ENCODE data around the gene FAM89A. TPM values are rescaled to one million over a fixed set of nuclear protein-coding genes. Genes with fewer than 3 reads are reported as not detected.
A peak's percentile ranks its signal among the peaks of the same experiment; 100 is the strongest.

FAM89A gene
- total and polyA plus RNA-seq, 9 of the 15 experiments (the other 6 are each of a cell fraction or from before 2014, with no cell fraction given): 8.7 to 66.2 (median 43.3) TPM

DNA sequence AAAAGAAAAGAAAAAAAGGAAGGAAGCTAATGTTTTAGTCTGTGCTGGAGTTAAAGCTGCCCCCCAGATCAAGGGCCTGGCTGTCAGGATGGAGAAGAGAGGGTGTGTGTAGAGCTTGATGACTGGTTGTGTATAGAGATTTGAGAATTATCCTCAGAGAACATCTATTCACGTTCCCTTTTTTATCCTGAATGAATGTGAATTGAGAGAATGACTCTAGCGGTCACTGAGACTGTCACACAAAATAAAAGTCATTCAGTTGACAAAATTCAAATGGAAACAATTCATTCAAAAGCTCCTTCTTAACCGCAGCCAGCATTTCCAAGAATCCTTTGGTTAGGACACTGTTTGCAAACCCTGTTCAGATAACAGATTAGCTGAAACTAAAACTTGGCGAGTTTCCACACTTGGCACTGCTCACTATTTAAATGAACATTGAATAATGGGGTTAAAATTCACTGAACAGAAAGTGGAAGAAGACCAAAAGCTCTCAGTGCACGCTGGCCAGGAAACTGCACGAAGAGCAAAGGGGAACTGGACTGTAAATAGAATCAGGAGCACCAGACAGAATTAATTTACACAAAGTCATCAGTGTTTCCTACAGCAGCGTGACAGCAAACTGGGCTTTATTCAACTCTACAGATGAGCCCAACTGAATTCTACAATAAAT, 13.6 kb upstream of the FAM89A start (continued):
- TF ChIP-seq FOXM1 (IDR thresholded peaks at IDR 0.05; ENCODE audit: low read depth) (peak; percentile 99), FOXM1 (CRISPR knock-in tag; IDR thresholded peaks at IDR 0.05; ENCODE audit: low read depth) (no peak), NCOR1 (IDR thresholded peaks at IDR 0.05) (peak; percentile 60), SOX6 (IDR thresholded peaks at IDR 0.05) (peak; percentile 96), LCOR (CRISPR knock-in tag; IDR thresholded peaks at IDR 0.05) (peak; percentile 62; the same call in 1 of the 2 replicates), ZNF41 (CRISPR knock-in tag; conservative IDR thresholded peaks at IDR 0.05) (no peak), ATF7 (IDR thresholded peaks at IDR 0.05) (peak; percentile 60; the same call in 1 of the 2 replicates), NBN (IDR thresholded peaks at IDR 0.05; ENCODE audit: low read depth) (peak; percentile 83; the same call in 1 of the 2 replicates), HMGXB4 (CRISPR knock-in tag; IDR thresholded peaks at IDR 0.05) (0 out of 2 replicates have a peak, but pooled peaks have one; percentile 24), MAFG (tag; conservative IDR thresholded peaks at IDR 0.05) (peak; percentile 65), NFXL1 (CRISPR knock-in tag; IDR thresholded peaks at IDR 0.05) (0 out of 2 replicates have a peak, but pooled peaks have one; percentile 13), TRIM28 (IDR thresholded peaks at IDR 0.05) (no peak), TBL1XR1 (IDR thresholded peaks at IDR 0.05; ENCODE audit: low read length in 2 of 2) (peak in 1 of 2 experiments; percentile 91; a peak in 2 of 4 replicates), NFE2L1 (tag; IDR thresholded peaks at IDR 0.05; ENCODE audit: borderline replicate concordance, low read depth) (no peak), ATF1 (CRISPR knock-in tag; IDR thresholded peaks at IDR 0.05) (no peak), ATF1 (tag; IDR thresholded peaks at IDR 0.05) (0 out of 2 replicates have a peak, but pooled peaks have one; percentile 7), CEBPG (CRISPR knock-in tag; IDR thresholded peaks at IDR 0.05) (no peak), CEBPG (tag; conservative IDR thresholded peaks at IDR 0.05 in 1 of 2, IDR thresholded peaks at IDR 0.05 in 1 of 2) (0 out of 4 replicates have a peak, but pooled peaks of 1 of the 2 experiments have one; percentile 23), SMAD4 (CRISPR knock-in tag; conservative IDR thresholded peaks at IDR 0.05) (peak; percentile 72), SPI1 (IDR thresholded peaks at IDR 0.05; ENCODE audit: borderline replicate concordance, low read depth, low read length) (peak; percentile 86)
- TF ChIP-seq, protein P1, sequence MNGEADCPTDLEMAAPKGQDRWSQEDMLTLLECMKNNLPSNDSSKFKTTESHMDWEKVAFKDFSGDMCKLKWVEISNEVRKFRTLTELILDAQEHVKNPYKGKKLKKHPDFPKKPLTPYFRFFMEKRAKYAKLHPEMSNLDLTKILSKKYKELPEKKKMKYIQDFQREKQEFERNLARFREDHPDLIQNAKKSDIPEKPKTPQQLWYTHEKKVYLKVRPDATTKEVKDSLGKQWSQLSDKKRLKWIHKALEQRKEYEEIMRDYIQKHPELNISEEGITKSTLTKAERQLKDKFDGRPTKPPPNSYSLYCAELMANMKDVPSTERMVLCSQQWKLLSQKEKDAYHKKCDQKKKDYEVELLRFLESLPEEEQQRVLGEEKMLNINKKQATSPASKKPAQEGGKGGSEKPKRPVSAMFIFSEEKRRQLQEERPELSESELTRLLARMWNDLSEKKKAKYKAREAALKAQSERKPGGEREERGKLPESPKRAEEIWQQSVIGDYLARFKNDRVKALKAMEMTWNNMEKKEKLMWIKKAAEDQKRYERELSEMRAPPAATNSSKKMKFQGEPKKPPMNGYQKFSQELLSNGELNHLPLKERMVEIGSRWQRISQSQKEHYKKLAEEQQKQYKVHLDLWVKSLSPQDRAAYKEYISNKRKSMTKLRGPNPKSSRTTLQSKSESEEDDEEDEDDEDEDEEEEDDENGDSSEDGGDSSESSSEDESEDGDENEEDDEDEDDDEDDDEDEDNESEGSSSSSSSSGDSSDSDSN (IDR thresholded peaks at IDR 0.05; ENCODE audit: borderline replicate concordance in 1 of 2, low read depth in 2 of 2, low read length in 2 of 2): peak in 1 of 2 experiments; percentile 60; a peak in 1 of 4 replicates

Measured in K562 (cell line).